Activated naive CD4-positive, alpha-beta T cell treated with Interleukin-2 at 50 U/mL for 16 hours (primary cell): Measurements from ENCODE around the gene AP2S1.
A peak's percentile ranks its signal among the peaks of the same experiment; 100 is the strongest.
"Not testable (repeated sequence)": the region's sequence is repeated elsewhere in the genome, so short reads cannot be mapped to it uniquely, and the experiment has no call there.

ENCODE experiments used
- DNase-seq: peaks from one replicate; pipeline ENCODE4 v3.0.0-alpha.2; 2020

AP2S1 gene

DNA sequence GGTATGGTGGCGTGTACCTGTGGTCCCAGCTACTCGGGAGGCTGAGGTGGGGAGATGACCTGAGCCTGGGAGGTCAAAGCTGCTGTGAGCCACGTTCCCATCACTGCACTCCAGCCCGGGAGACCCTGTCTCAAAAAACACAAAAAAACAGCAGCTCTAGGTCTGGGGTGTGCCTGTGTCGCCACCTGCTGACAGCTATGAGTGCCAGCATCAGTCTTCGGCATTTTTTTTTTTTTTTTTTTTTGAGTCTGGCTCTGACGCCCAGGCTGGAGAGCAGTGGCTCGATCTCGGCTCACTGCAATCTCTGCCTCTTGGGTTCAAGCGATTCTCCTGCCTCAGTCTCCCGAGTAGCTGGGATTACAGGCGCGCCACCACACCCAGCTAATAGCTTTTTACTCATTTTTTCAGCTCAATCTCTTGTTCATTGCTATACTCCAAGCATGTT lies 10.1 kb downstream of the AP2S1 start:
- DNase-seq = peak; percentile 51

DNA sequence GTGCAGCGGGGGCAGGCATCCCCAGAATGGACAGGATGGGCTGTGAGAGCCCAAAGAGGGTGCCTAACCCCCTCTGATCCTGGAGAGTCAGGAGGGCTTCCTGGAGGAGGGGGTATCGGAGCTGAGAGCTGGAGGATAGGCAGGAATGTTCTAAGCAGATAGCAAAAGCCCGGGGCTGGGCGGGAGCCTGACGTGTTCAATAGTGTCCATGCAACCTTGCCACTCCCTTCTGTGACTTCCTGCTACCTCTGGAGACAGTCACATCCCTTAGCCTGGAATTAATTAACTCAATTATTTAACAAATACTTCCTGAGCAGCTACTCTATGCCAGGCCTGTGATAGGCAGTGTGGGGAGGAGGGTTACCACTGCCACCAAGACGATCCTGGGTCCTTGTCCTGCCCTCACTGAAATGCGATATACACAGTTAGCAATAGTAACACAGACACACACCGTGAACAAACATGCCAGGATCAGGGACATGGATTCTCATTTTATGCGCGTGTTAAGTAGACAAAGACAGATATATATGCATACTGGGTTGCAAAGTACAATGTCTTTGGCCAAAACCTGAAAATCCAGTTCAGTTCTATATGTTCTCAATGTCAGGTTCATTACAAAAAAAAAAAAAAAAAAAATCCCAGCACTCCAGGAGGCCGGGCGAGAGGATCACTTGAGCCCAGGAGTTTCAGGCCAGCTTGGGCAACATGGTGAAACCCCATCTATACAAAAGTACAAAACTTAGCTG lies 10.7 kb downstream of the AP2S1 start:
- DNase-seq = no peak

DNA sequence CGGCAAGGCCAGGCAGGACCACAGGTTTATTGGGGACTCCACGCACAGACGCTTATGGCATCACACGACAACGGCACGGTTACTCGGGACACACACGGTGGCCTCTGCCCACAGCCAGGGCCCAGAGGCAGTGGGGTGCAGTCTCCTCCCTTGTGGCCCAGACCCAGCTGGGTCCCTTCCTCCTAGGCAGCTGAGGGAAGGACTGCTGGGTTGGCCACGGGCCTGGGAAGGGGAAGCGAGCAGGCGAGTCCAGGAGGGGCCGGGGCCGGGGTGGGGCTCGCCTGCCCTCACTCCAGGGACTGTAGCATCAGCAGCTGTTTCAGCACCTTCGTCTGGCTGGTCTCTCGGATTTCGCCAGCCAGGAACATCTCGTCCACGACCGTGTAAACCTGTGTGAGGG lies 12.5 kb downstream of the AP2S1 start:
- DNase-seq = no peak

DNA sequence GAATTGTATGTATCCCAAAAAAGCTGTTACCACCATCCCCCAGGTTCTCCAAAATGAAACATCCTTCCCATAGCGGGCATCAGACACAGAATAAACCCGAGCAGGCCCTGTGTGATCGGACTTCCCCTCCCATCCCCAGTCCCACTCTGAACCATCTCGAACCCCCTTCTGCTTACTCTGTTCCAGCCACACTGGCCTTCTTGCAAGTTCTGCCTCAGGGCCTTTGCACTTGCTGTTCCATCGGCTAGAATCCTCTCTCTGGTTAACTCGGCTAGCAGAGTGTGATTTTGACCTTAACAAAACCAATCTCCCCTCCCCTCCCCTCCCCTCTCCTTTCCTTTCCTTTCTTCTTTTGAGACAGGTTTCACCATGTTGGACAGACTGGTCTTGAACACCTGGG lies 15.7 kb downstream of the AP2S1 start:
- no peak for DNase-seq

DNA sequence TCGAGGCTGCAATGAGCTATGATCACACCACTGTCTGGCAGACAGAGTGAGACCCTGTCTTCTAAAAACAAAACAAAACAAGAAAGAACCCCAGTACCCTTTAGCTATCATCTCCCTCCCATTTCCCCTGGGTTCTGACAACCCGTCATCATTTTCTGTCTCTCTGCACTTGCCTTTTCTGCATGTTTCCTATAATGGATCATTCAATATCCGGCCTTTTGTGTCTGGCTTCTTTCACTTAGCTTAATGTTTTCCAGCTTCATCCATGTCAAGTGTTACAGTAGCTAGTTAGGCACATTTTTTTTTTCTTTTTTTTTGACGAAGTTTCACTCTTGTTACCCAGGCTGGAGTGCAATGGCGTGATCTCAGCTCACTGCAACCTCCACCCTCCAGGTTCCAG lies 16.5 kb downstream of the AP2S1 start:
- no peak for DNase-seq

DNA sequence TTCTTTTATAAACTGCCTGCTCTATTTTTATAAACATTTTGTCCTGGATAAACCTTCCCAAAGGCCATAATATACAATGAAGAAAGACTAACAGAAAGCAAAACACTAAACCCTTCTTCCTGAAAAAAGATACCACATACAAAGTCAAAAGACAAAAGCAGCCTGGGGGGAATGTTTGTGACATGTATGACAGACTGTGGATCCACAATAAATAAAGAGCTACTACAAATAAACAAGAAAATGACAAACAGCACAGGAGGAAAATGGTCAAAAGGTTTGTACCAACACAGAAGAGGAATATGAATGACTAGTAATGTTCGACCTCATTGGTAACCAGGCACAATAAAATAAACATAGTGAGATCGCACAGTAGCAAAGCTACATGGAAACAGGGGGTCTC lies 19.8 kb downstream of the AP2S1 start:
- DNase-seq = no peak

DNA sequence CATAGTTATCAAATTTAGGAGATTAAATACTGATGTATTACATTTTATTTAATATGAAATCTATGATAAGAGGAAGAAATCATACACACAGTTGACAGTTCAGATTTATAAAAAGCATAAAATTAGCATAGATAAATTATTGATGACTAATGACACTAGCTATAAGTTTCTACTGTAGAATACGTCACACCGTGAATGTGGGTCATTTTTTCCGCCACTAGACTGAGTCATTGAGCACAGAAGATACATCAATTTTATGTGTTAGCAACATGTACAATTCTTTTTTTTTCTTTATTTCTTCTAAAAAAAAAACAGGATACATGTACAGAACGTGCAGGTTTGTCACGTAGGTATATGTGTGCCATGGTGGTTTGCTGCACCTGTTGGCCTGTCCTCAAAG lies 22.2 kb downstream of the AP2S1 start:
- DNase-seq = peak; percentile 72

DNA sequence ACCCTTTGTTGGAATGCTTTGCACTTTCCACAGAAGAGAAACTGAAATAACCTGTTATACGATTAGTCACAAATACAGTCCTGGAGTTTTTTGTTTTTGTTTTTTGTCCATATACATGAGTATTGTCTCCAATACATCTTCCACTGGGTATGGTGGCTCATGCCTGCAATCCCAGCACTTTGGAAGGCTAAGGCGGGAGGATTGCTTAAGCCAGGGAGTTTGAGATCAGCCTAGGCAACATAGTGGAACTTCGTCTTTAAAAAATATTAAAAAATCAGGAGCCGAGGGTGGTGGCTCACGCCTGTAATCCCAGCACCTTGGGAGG lies 25.0 kb downstream of the AP2S1 start:
- no peak for DNase-seq

DNA sequence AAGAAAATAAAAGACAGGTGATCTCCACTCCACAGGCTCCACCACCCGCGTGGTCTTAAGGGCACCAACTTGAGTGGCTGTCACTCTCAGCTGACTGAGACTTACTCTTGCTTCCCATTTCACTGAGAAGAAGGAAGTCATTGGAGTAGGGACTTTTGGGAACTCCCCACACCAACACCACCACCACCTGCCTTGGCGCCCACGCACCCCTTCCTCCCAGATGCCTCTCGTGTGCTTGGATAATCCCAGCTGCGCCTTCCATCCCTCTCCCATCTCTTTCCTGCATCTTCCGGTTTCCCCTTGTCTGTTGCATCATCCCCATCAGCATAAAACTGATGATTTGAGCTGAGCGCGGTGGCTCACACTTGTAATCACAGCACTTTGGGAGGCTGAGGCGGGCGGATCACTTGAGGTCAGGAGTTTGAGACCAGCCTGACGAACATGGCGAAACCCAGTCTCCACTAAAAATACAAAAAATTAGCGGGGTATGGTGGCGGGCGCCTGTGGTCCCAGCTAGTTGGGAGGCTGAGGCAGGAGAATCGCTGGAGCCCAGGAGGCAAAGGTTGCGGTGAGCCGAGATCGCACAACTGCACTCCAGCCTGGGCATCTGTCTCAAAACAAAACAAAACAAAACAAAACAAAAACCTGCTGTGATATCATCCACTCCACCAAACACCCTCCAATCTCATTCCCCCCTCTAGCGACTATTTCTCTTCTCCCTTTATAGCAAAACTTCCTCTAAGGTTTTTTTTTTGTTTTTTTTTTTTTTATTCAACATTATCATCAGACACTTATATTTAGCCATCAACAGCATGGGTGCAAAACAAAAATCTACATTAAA lies 25.5 kb downstream of the AP2S1 start:
- DNase-seq = no peak

DNA sequence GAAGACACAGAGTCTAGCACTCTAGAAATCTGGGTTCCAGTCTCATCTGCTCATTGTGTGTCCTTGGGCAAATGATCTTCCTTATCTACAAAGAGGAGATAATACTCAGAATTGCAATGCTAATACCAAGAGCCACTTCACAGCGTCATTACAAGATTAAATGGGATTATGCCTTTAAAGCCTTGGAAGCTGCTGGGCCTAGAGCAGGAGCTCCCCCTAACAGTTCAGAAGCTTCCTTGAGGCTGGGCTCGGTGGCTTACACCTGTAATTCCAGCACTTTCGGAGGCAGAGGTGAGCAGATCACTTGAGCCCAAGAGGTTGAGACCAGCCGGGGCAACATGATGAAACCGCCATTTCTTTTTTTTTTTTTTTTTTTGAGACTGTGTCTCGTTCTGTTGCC lies 27.6 kb downstream of the AP2S1 start:
- DNase-seq = no peak

DNA sequence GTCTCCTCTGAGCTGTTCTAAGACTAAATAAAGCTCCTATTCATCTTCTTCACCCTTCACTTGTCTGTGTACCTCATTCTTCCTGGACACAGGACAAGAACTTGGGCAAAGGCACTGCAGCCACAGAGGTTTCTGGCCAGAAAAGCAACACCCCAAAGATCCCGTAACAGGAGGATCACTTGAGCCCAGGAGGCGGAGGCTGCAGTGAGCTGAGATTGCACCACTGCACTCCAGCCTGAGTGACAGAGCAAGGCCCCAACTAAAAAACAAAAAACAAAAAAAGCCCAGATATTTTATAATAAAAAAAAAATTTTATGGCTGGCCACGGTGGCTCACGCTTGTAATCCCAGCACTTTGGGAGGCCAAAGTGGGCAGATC lies 28.2 kb downstream of the AP2S1 start:
- DNase-seq = not testable (repeated sequence)

DNA sequence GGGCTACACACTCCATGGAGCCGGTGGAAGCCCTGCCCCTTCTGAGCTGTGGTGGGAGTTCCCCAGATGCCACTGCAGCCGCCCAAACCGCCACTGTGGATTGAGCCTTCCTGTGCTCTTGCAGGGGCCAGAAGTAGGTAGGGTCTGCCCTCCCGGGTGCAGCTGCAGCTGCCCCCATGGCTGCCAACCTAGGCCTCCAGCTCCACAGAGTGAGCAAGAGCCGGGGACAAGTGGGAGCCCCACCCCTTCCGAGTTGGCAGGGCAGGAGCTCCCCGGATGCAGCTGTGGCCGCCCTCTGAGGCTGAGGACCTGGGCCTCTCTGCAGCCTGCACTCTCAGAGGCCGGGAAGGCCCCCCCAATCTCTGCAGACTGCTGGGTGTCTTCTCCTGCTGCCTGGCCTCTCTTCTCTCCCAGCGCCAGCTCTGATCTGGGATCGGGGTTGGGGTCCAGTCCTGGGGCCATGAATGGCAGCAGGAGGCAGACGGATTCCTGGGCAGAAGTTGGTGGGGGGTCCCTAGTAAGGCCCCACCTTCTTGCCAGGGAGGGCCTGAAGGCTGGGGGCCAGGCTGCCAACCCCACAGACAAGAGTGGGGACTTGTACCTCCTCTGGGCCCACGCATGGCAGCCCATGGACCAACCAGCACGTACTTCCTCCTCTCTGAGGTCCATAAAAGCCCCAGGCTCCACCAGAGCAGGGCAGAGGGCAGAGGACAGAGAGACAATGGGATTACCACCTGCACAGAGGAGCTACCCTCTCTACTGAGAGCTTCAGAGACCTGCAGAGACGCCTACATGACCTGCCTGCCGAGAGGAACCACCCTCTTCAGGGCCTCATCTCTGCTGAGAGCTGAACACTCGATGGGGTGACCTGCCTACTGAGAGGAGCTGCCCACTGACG lies 28.9 kb downstream of the AP2S1 start:
- DNase-seq = peak; percentile 54

DNA sequence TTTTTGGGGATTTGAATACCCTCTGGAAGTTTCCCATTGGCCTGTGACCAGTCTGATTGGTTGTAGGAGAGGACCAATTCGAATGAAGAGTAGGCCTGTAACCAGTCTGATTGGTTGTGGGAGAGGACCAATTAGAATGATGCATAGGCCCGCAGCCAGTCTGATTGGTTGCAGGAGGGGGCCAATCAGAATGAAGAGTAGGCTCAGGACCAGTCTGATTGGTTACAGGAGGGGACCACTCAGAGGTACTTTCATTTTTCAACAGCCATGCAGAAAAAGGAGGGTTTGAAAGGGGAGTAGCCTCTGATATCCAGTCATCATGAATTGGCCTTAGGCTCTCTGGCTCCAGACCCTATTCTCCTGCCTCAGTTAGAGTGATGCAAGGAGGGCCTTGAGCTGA lies 31.8 kb downstream of the AP2S1 start:
- no peak for DNase-seq

DNA sequence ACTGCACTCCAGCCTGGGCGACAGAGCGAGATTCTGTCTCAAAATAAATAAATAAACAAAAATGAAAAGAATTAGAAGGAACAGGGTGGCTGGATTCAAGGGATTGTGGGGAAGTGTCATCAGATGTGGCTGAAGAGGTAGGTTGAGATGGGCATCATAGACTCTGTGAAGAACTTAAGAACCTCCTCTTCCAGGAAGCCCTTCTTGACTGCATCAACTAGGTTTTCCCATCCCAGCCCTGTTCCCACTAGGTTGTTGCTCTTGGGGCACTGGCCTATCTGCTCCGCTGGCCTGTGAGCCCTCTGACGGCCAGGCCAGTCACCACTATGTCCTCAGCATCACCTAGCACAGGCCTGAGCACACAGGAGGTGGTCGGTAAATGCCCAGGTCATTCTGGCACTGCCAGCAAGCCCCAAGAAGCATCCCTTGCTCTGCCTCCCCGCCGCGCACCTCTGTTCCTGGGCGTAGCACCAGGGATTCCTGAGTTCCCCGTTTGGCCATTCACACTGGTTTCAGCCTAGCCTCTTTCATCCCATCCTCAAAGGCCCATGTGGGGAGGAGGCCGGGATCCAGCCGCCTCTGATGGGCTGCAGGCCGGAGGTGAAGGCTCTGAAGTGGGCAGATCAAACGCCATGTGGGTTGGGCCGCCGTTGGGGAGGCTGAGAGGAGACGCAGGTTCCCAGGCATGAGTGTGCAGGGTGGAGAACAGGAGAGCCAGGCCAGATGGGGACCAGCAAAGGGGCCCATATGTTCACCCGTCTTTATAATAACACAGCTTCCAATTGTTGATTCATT lies 34.6 kb downstream of the AP2S1 start:
- DNase-seq = no peak

DNA sequence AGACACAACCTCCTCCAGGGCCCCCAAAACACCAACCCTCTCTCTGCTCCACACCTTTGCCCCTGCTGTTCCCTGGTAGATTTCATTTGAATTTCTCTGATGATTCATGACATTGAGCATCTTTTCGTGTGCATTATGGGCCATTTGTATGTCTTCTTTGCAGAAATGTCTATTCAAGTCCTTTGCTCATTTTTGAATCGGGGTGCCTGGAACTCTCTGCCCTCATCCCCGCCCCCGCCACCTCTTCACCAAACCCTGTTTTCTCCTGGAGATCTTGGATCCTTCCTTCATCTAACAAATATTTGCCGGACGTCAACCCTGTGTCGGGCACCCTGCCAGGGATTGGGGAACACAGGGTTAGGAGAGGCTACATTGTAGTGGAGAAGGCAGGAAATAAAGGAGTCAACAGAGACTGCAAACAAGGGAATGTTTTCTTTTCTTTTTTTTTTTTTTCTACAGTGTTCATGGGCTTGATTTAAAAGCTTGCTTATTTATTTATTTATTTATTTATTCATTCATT lies 36.7 kb downstream of the AP2S1 start:
- DNase-seq = no peak

DNA sequence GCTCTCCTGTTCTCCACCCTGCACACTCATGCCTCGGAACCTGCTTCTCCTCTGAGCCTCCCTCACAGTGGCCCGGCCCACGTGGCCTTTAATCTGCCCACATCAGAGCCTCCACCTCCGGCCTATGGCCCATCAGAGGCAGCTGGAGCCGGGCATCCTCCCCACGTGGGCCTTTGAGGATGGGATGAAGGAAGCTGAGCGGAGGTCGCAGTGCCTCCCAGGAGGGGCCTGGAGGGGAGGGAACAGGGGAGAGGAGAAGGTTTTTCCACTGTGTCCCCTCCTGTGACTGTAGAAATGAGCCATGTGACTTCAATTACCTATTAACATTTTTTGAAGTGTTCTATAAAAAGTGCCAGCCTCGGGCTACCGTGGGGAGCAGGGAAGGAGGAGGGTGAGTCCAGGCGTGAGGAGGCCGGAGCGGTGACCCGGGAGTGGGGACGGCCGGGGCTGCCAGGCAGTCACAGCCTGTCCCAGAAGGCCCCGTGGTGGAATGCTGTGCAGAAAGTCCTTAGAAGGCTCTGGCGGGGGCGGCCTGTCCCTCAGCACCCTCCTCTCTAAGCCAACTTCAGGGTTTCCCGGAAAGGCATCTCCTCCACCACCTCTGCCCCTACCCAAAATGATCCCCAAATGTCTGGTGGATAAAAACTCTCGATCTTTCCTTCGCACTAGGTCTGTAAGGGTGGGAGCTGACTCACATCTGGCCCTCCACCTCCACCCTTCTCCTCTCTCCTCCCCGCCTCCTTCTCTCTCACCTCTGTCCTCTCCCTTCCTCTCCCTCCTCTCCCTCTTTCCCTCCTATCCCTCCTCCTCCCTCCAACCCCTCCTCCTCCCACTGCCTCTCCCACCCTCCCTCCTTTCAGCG lies 37.4 kb downstream of the AP2S1 start:
- DNase-seq = no peak

DNA sequence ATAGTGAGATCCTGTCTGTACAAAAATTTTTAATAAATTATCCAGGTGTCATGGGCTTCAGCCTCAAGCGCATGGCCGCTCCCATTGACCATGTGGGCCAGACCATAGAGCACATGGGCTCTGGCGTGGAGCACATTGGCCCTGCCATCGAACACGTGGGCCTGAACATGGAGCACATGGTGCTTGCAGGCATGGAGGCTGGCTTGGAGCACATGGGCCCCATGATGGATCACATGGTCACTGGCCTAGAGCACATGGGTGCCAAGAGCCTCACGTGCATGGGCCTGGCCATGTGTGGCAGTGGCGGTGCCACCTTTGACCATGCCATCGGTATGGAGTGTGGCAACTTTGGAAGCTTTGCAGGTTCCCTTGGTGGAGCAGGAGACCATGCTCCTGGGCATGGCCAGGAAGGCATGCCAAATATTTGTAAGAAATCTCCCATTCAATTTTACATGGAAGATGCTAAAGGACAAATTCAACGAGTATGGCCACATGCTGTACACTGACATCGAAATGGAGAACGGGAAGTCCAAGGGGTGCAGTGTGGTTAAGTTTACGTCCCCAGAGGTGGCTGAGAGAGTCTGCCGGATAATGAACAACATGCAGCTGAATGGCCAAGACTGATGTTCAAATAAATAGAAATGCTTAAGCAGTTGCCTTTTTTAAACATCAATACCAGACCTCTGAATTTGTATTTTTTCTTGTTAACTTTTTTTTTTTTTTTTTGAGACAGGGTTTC lies 40.9 kb downstream of the AP2S1 start:
- DNase-seq = no peak

DNA sequence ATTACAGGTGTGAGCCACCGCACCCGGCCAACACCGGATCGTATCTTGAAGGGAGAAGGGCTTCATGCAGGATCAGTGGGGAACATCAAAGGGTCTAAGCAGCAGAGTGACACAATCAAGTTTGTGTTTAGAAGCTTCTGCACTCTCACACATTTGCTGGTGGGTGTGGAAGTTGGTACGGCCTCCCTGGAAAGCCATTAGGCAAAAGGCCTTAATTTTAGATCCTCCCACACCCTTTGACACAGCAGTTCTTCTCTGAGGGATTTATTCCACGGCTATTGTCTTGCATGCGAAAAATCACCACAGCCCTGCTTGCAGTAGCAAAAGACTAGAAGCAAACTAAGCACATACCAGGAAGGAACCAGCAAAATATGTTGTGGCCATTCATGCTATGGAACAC lies 44.0 kb downstream of the AP2S1 start:
- no peak for DNase-seq

DNA sequence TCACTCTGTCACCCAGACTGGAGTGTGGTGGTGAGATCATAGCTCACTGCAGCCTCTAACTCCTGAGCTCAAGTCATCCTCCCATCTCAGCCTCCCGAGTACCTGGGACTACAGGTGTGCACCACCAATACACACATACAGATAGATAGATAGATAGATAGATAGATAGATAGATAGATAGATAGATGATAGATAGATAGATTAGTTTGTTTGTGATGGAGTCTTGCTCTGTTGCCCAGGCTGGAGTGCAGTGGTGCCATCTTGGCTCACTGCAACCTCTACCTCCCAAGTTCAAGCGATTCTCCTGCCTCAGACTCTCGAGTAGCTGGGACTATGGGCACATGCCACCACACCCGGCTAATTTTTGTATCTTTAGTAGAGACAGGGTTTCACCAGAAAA lies 46.2 kb downstream of the AP2S1 start:
- not testable (repeated sequence) for DNase-seq

DNA sequence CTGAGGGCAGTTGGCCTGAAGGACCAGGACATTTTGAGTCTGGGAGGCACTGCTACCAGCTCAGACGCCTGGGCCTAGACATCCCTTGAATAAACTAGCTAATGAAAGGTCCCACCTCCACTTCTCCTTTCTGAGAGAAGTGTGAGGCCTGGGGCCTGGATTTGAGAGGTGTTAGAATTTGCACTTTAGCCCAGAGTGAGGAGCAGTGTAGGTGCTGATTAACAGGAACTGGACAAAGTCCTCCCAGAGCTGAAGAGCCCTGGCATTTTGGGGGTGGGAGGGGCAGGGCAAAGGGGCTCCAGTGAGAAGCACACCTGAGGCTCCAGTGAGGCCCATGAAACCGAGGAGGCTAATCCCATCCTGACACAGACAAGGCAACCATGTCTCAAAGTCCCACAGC lies 47.1 kb downstream of the AP2S1 start:
- no peak for DNase-seq

DNA sequence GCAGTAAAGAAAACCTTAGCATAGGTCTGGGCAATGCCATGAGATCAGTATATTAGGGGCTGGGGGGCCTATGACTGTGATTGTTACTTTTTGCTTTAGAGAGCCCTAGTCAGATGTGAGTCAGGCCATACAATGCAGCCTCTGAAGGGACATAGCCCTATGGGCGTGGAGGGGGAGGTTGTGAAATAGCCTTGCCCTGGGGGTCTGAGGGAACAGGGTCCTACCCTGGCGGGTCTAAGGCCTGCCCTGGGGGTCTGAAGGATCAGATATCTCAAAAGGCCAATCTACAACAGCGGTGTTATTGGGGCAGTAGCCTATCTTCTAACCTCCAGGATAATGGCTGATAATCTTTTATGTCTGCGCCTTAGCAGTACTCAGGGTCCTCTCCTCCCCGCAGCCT lies 48.5 kb downstream of the AP2S1 start:
- DNase-seq = no peak
